Liver (tissue), 9 donors: ENCODE measurements around the gene PPHLN1. TPM values are rescaled to one million over a fixed set of nuclear protein-coding genes. Genes with fewer than 3 reads are reported as not detected.

ENCODE experiments used
- DNase-seq: peaks from one replicate; pipeline ENCODE4 v3.0.0-alpha.2; 2017; ENCODE audit warnings: low spot score
- H3K27ac ChIP-seq, 2 donors: one replicate each; pipeline ENCODE4 v1.7.0; 2013; ENCODE audit warnings: inconsistent platforms in 2 of 2, low read length in 2 of 2, control low read depth in 1 of 2, low read depth in 1 of 2, mild to moderate bottlenecking in 1 of 2
- H3K27me3 ChIP-seq, 4 donors: one replicate each; pipeline versions ENCODE4 v1.6.1 to v1.7.0; 2013; ENCODE audit warnings: low read length in 3 of 4, inconsistent platforms in 1 of 4, mild to moderate bottlenecking in 1 of 4, moderate library complexity in 1 of 4; ENCODE audit not compliant: control insufficient read depth in 4 of 4, insufficient read depth in 4 of 4
- H3K36me3 ChIP-seq, 4 donors: one replicate each; pipeline versions ENCODE4 v1.6.1 to v1.7.0; 2013; ENCODE audit warnings: low read length in 3 of 4, mild to moderate bottlenecking in 3 of 4, low read depth in 1 of 4, moderate library complexity in 1 of 4; ENCODE audit not compliant: control insufficient read depth in 4 of 4, insufficient read depth in 3 of 4
- H3K4me1 ChIP-seq, 4 donors: one replicate each; pipeline versions ENCODE4 v1.6.1 to v1.7.0; 2013; ENCODE audit warnings: low read length in 3 of 4, mild to moderate bottlenecking in 3 of 4, moderate library complexity in 1 of 4; ENCODE audit not compliant: control insufficient read depth in 4 of 4, insufficient read depth in 4 of 4
- H3K4me3 ChIP-seq, 3 donors: one replicate each; pipeline versions ENCODE4 v1.6.1 to v1.7.0; 2013; ENCODE audit warnings: low read length in 3 of 3, control low read depth in 1 of 3, low read depth in 1 of 3, mild to moderate bottlenecking in 1 of 3
- H3K9ac ChIP-seq, 2 donors: one replicate each; pipeline ENCODE4 v1.7.0; 2013; ENCODE audit warnings: low read length in 2 of 2, mild to moderate bottlenecking in 2 of 2, moderate library complexity in 2 of 2, control low read depth in 1 of 2, low read depth in 1 of 2
- H3K9me3 ChIP-seq, 4 donors: one replicate each; pipeline versions ENCODE4 v1.6.1 to v1.7.0; 2013; ENCODE audit warnings: low read length in 3 of 4; ENCODE audit not compliant: control insufficient read depth in 4 of 4
- ATF3 ChIP-seq: IDR thresholded peaks from 2 replicates; pipeline ENCODE4 v1.6.1; 2016; ENCODE audit warnings: antibody characterized with exemption
- CTCF ChIP-seq: fragments of 150-350 bp; IDR thresholded peaks from 2 replicates; pipeline ENCODE4 v1.5.1; 2017; ENCODE audit warnings: improper control_type of control experiment, low read depth, low read length; ENCODE audit not compliant: missing input control
- FOXA1 ChIP-seq: IDR thresholded peaks from 2 replicates; pipeline ENCODE4 v1.6.1; 2016; ENCODE audit warnings: antibody characterized with exemption
- FOXA2 ChIP-seq: IDR thresholded peaks from 2 replicates; pipeline ENCODE4 v1.6.1; 2016; ENCODE audit warnings: antibody characterized with exemption
- GABPA ChIP-seq, 2 donors: IDR thresholded peaks in 1 of 2; conservative IDR thresholded peaks in 1 of 2; 2 replicates each; pipeline ENCODE4 v1.6.1; 2016; ENCODE audit warnings: antibody characterized with exemption in 2 of 2, mild to moderate bottlenecking in 1 of 2, moderate library complexity in 1 of 2
- HNF4A ChIP-seq, 2 donors: conservative IDR thresholded peaks; 2 replicates each; pipeline ENCODE4 v1.6.1; 2016; ENCODE audit warnings: antibody characterized with exemption in 2 of 2, mild to moderate bottlenecking in 2 of 2
- HNF4G ChIP-seq: IDR thresholded peaks from 2 replicates; pipeline ENCODE4 v1.6.1; 2016; ENCODE audit warnings: antibody characterized with exemption
- JUND ChIP-seq, 2 donors: IDR thresholded peaks; 2 replicates each; pipeline ENCODE4 v1.6.1; 2016; ENCODE audit warnings: antibody characterized with exemption in 2 of 2
- NR2F2 ChIP-seq: IDR thresholded peaks from 2 replicates; pipeline ENCODE4 v1.6.1; 2016; ENCODE audit warnings: antibody characterized with exemption
- RAD21 ChIP-seq, 2 donors: IDR thresholded peaks; 2 replicates each; pipeline ENCODE4 v1.6.1; 2016; ENCODE audit warnings: antibody characterized with exemption in 2 of 2, mild to moderate bottlenecking in 2 of 2
- RXRA ChIP-seq, 2 donors: IDR thresholded peaks; 2 replicates each; pipeline ENCODE4 v1.6.1; 2017 to 2018; ENCODE audit warnings: antibody characterized with exemption in 2 of 2, mild to moderate bottlenecking in 1 of 2
- SP1 ChIP-seq: IDR thresholded peaks from 2 replicates; pipeline ENCODE4 v1.6.1; 2018; ENCODE audit warnings: antibody characterized with exemption, mild to moderate bottlenecking
- TAF1 ChIP-seq: conservative IDR thresholded peaks from 2 replicates; pipeline ENCODE4 v1.6.1; 2016; ENCODE audit warnings: antibody characterized with exemption, mild to moderate bottlenecking
- YY1 ChIP-seq: IDR thresholded peaks from 2 replicates; pipeline ENCODE4 v1.6.1; 2016; ENCODE audit warnings: antibody characterized with exemption, mild to moderate bottlenecking
- ZBTB33 ChIP-seq: IDR thresholded peaks from 2 replicates; pipeline ENCODE4 v1.6.1; 2016; ENCODE audit warnings: antibody characterized with exemption
- WGBS: extraction: QIAGEN DNeasy Blood & Tissue Kit; methylation state at CpG from one replicate; pipeline ENCODE4 v1.1.7; 2013; 5-methylcytosine and 5-hydroxymethylcytosine counted together
- polyA plus RNA-seq, 2 donors: library from polyadenylated mRNA; stranded (reverse) in 1 of 2; unstranded in 1 of 2; fragments of 200-250 nt in 1 of 2; fragments of >200 nt in 1 of 2; fragmentation: Nextera tagmentation in 1 of 2; extraction: Ambion mirVana in 1 of 2; gene quantifications; one replicate each; pipeline versions ENCODE4 v1.2.1 to v1.2.3, GENCODE V29; 2013 to 2015
- total RNA-seq, 2 donors: library from RNA; depleted of rRNA; stranded (reverse); fragments of >200 nt; gene quantifications; one replicate each; pipeline ENCODE4 v1.2.3, GENCODE V29; 2014
- TF ChIP-seq, protein P1 (sequence below): IDR thresholded peaks from 2 replicates; pipeline ENCODE4 v1.6.1; 2016; ENCODE audit warnings: antibody characterized with exemption, mild to moderate bottlenecking
- TF ChIP-seq, protein P2 (sequence below): IDR thresholded peaks from 2 replicates; pipeline ENCODE4 v1.6.1; 2016; ENCODE audit warnings: antibody characterized with exemption
- donor health status: healthy.
- donor health status: healthy.
- donor health status: healthy.
- donor health status: healthy.
- donor health status: healthy.

PPHLN1 gene
- total and polyA plus RNA-seq, 4 donors: 11.6 to 40.3 (median 27.7) TPM

DNA sequence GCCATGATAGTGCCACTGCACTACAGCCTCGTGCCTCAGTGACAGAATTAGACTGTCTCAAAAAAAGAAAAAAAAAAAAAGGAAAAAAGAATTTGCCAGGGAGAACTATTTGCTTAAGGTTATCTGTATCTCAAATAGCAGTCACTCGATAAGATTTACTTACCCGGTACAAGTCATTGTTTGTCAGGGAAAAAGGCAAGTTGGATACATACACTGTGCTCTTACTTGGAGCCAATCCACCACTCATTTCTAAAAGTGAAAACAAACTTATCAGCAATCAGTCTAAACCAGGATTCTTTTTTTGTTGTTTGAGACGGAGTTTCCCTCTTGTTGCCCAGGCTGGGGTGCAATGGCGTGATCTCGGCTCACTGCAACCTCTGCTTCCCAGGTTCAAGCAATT is 2.1 kb upstream of the PPHLN1 start:
- H3K27ac ChIP-seq: no peak overlapping the region

More for the DNA sequence above, 2.1 kb upstream of the PPHLN1 start:
- Histone ChIP-seq H3K9ac (no peak overlapping the region), H3K27me3 (no peaks in the 10 kb centered on the region), H3K4me3 (no peak overlapping the region), H3K4me1 (peaks cover 4 to 28% (median 19%) of the 10 kb centered on the region in 4 donors), H3K36me3 (peaks cover 0 to 14% (median 6%) of the 10 kb centered on the region in 4 donors), H3K9me3 (no peaks in the 10 kb centered on the region)
- 53% methylated on average over 6 of the region's 6 CpGs for WGBS
- DNase-seq: no peak
- TF ChIP-seq, protein P1, sequence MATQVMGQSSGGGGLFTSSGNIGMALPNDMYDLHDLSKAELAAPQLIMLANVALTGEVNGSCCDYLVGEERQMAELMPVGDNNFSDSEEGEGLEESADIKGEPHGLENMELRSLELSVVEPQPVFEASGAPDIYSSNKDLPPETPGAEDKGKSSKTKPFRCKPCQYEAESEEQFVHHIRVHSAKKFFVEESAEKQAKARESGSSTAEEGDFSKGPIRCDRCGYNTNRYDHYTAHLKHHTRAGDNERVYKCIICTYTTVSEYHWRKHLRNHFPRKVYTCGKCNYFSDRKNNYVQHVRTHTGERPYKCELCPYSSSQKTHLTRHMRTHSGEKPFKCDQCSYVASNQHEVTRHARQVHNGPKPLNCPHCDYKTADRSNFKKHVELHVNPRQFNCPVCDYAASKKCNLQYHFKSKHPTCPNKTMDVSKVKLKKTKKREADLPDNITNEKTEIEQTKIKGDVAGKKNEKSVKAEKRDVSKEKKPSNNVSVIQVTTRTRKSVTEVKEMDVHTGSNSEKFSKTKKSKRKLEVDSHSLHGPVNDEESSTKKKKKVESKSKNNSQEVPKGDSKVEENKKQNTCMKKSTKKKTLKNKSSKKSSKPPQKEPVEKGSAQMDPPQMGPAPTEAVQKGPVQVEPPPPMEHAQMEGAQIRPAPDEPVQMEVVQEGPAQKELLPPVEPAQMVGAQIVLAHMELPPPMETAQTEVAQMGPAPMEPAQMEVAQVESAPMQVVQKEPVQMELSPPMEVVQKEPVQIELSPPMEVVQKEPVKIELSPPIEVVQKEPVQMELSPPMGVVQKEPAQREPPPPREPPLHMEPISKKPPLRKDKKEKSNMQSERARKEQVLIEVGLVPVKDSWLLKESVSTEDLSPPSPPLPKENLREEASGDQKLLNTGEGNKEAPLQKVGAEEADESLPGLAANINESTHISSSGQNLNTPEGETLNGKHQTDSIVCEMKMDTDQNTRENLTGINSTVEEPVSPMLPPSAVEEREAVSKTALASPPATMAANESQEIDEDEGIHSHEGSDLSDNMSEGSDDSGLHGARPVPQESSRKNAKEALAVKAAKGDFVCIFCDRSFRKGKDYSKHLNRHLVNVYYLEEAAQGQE: no peak
- TF ChIP-seq NR2F2 (no peak), GABPA (IDR thresholded peaks at IDR 0.05 in 1 of 2, conservative IDR thresholded peaks at IDR 0.05 in 1 of 2) (no peak), FOXA2 (no peak), RAD21 (IDR thresholded peaks at IDR 0.05) (no peak), HNF4A (conservative IDR thresholded peaks at IDR 0.05) (no peak), YY1 (no peak), ZBTB33 (no peak), JUND (IDR thresholded peaks at IDR 0.05) (no peak), FOXA1 (no peak), CTCF (no peak), TAF1 (no peak), RXRA (IDR thresholded peaks at IDR 0.05) (no peak), SP1 (no peak), HNF4G (no peak), ATF3 (no peak)
- TF ChIP-seq, protein P2, sequence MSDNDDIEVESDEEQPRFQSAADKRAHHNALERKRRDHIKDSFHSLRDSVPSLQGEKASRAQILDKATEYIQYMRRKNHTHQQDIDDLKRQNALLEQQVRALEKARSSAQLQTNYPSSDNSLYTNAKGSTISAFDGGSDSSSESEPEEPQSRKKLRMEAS: no peak
